Heart left ventricle (tissue), 16 donors: Measurements from ENCODE around the gene TRDN. TPM values are rescaled to one million over a fixed set of nuclear protein-coding genes. Genes with fewer than 3 reads are reported as not detected.

Source experiments
- ATAC-seq, 4 donors: fragments of 200-7000 bp; cut with Tn5 transposase; one replicate each; pipeline ENCODE4 v1.9.1; 2020 to 2022; ENCODE audit warnings: moderate library complexity in 4 of 4, mild to moderate bottlenecking in 3 of 4, moderate number of reproducible peaks in 1 of 4
- DNase-seq, 5 donors: peaks; one replicate each; pipeline ENCODE4 v3.0.0-alpha.2; 2020
- H3K27ac ChIP-seq, 12 donors: fragments of 200-600 bp; sonication (generic) in 4 of 12; one replicate each; pipeline versions ENCODE4 v1.5.0 to v1.8.0; 2016 to 2022; ENCODE audit warnings: mild to moderate bottlenecking in 2 of 12
- H3K27me3 ChIP-seq, 9 donors: fragments of 200-600 bp; sonication (generic) in 2 of 9; one replicate each; pipeline versions ENCODE4 v1.5.1 to v1.8.0; 2016 to 2022; ENCODE audit warnings: mild to moderate bottlenecking in 3 of 9
- H3K36me3 ChIP-seq, 9 donors: fragments of 200-600 bp; sonication (generic) in 2 of 9; one replicate each; pipeline versions ENCODE4 v1.5.0 to v1.8.0; 2018 to 2022; ENCODE audit warnings: mild to moderate bottlenecking in 2 of 9
- H3K4me1 ChIP-seq, 12 donors: fragments of 200-600 bp; sonication (generic) in 4 of 12; one replicate each; pipeline versions ENCODE4 v1.5.0 to v1.8.0; 2016 to 2022; ENCODE audit warnings: mild to moderate bottlenecking in 3 of 12
- H3K4me3 ChIP-seq, 12 donors: fragments of 200-600 bp; sonication (generic) in 4 of 12; one replicate each; pipeline versions ENCODE4 v1.5.0 to v1.8.0; 2017 to 2022; ENCODE audit warnings: mild to moderate bottlenecking in 9 of 12, moderate library complexity in 4 of 12
- H3K9me3 ChIP-seq, 12 donors: fragments of 200-600 bp; sonication (generic) in 4 of 12; one replicate each; pipeline versions ENCODE4 v1.5.0 to v1.8.0; 2016 to 2022; ENCODE audit warnings: mild to moderate bottlenecking in 1 of 12
- POLR2A ChIP-seq, 2 donors: fragments of 450-650 bp; IDR thresholded peaks; one replicate each; pipeline ENCODE4 v1.6.1; 2017; ENCODE audit warnings: antibody characterized with exemption in 2 of 2, mild to moderate bottlenecking in 2 of 2, moderate library complexity in 2 of 2
- WGBS, 4 donors: extraction: QIAGEN DNeasy Blood & Tissue Kit in 2 of 4; methylation state at CpG; one replicate each; pipeline versions ENCODE4 v1.1.5 to v1.1.7; 2013 to 2018; 5-methylcytosine and 5-hydroxymethylcytosine counted together
- intact Hi-C, 10 donors: fragments of 100-400 bp; cut with DNase I; formaldehyde crosslinking; loops; one replicate each; pipeline versions ENCODE4 v1.11.1 to v1.14.2; 2022
- polyA plus RNA-seq, 2 donors: library from polyadenylated mRNA; stranded (reverse); fragments of 200-250 nt; gene quantifications; one replicate each; pipeline ENCODE4 v1.2.3, GENCODE V29; 2013
- total RNA-seq, 9 donors: library from RNA; depleted of rRNA in 2 of 9; stranded (reverse); fragments of >200 nt in 2 of 9; fragmentation: NEBNext Ultra II Directional in 3 of 9; extraction: Animal tissue kit (Norgen Biotek cat#: 25700) in 3 of 9; gene quantifications; one replicate each; pipeline versions ENCODE4 v1.1.0 to v1.2.4, GENCODE V29; 2016 to 2023
- TF ChIP-seq, protein P1 (sequence below), 12 donors: fragments of 200-600 bp; sonication (generic) in 4 of 12; IDR thresholded peaks; one replicate each; pipeline versions ENCODE4 v1.5.0 to v1.8.0; 2018 to 2022; ENCODE audit warnings: antibody characterized with exemption in 12 of 12, mild to moderate bottlenecking in 5 of 12
- donor health status: ischemic (EF 13 %, LVEDD 7.1; RV severe dilation, severe dysfunction).
- donor health status: healthy with polysubstance abuse.
- donor health status: DM: no; HTN: yes; CAD: no.
- donor health status: DM: no; HTN: no; CAD: no.
- donor health status: ischemic (EF 25% LVEDD 6.9; RV normal size, moderate dysfunction).
- donor health status: ischemic (EF 25% LVEDD 5.7; RV mildly dilated, moderate dysfunction).
- donor health status: healthy.
- donor health status: DM: yes; HTN: yes; CAD: no.
- donor health status: ischemic (EF 35%, LVEDD 5.7; RV mildly dilated, moderate dysfunction).
- donor health status: nonischemic (EF 11% LVEDD 7.7; RV severe dilation, severe dysfunction).
- donor health status: DM: yes; HTN: yes; CAD: no.
- donor health status: PGD.
- donor health status: ischemic (EF 29% LVEDD 5.4; RV normal size, mild dysfunction).
- donor health status: nonischemic (EF 23%, LVEDD 6.1; RV moderate dilation, normal function).

TRDN gene
- total and polyA plus RNA-seq, 11 donors, result 39.0 to 577 (median 381) TPM

DNA sequence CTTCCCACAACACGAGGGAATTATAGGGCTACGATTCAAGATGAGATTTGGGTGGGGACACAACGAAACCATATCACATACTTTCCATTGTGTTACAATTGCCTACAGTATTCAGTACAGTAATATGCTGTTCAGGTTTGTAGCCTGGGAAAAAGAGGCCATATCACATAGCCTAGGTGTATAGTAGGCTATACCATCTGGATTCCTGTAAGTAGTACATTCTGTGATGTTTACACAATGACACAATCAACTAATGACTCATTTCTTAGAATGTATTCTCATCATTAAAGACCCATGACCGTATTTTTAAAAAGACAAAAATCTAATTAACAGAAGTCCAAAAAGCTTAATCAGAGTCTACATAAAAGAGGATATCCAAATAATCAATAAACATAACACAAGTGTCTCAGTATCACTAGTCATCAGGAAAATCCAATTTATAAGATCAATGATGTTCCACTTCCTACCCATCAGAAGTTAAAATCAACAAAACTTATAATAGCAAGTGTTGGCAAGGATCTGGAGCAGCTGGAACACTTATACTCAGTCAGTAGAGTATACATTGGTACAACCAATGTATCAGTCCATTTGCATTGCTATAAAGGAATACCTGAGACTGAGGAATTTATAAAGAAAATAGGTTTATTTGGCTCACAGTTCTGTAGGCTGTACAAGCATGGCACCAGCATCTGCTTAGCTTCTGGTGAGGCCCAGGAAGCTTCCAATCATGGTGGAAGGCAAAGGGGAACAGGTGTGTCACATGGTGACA lies 424.8 kb downstream of the TRDN start:
- no peaks in the 10 kb centered on the region for H3K9me3 ChIP-seq
- no peaks in the 10 kb centered on the region for H3K36me3 ChIP-seq
- no peaks in the 10 kb centered on the region for H3K27me3 ChIP-seq
- intact Hi-C loops, result no loop called here
- no peak for ATAC-seq
- WGBS, 4 donors, result 83 to 86% (median 84%) methylated on average over 4 of the region's 4 CpGs
- H3K4me3 ChIP-seq, result no peak overlapping the region
- H3K27ac ChIP-seq, result no peak overlapping the region
- no peaks in the 10 kb centered on the region for H3K4me1 ChIP-seq
- no peak for DNase-seq
- TF ChIP-seq, protein P1, sequence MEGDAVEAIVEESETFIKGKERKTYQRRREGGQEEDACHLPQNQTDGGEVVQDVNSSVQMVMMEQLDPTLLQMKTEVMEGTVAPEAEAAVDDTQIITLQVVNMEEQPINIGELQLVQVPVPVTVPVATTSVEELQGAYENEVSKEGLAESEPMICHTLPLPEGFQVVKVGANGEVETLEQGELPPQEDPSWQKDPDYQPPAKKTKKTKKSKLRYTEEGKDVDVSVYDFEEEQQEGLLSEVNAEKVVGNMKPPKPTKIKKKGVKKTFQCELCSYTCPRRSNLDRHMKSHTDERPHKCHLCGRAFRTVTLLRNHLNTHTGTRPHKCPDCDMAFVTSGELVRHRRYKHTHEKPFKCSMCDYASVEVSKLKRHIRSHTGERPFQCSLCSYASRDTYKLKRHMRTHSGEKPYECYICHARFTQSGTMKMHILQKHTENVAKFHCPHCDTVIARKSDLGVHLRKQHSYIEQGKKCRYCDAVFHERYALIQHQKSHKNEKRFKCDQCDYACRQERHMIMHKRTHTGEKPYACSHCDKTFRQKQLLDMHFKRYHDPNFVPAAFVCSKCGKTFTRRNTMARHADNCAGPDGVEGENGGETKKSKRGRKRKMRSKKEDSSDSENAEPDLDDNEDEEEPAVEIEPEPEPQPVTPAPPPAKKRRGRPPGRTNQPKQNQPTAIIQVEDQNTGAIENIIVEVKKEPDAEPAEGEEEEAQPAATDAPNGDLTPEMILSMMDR (IDR thresholded peaks at IDR 0.05), result no peak
- no peak for TF ChIP-seq POLR2A (IDR thresholded peaks at IDR 0.05)

DNA sequence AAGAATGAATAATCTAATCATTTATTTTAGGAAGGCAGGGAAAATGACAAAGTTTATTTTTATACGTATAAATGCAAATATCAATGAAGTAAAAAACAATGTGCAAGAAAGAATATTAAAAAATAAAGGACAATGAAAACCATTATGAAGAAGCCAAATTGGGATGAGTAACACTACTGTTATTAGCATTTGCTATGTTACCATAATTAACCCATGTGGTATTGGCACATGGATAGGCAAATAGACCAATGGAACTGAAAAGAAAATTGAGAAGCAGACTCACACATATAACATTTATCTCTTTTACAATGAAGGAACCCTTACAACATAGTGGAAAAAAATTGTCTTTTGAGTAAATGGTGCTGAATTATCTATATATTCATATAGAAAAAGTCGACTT lies 426.1 kb downstream of the TRDN start:
- no peak overlapping the region for H3K4me3 ChIP-seq
- no peak overlapping the region for H3K27ac ChIP-seq
- no peak for DNase-seq
- intact Hi-C loops, result no loop called here
- no peaks in the 10 kb centered on the region for H3K4me1 ChIP-seq
- no peaks in the 10 kb centered on the region for H3K36me3 ChIP-seq
- no peak for ATAC-seq
- WGBS, 4 donors, result 81 to 88% (median 85%) methylated on average over 2 of the region's 2 CpGs
- TF ChIP-seq, protein P1 (IDR thresholded peaks at IDR 0.05), result no peak
- TF ChIP-seq POLR2A (IDR thresholded peaks at IDR 0.05), result no peak
- no peaks in the 10 kb centered on the region for H3K9me3 ChIP-seq
- H3K27me3 ChIP-seq, result no peaks in the 10 kb centered on the region

DNA sequence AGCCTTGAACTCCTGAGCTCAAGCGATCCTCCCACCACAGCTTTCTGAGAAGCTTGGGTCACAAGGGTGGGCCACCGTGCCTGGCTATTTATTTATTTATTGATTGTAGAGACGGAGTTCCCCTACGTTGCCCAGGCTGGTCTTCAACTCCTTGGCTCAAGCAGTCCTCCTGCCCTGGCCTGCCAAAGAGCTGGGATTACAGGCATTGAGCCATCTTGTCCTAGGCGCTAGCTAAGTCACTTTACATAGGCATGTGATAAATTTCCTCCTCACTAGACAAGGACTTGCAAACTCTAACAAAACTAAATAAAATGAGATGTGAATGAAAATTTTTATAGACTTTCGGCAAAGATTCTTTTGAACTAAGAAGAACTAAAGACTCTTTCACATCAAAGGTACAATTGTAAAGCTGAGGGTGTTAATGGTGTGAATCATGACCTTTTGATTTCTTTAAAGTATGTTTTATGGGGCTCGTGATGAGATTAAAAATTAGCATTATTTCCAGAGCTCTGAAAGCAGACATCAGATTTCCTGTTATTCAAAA lies 428.7 kb downstream of the TRDN start:
- Histone ChIP-seq H3K9me3 (no peaks in the 10 kb centered on the region), H3K36me3 (no peaks in the 10 kb centered on the region), H3K27me3 (no peaks in the 10 kb centered on the region), H3K27ac (no peak overlapping the region), H3K4me1 (no peaks in the 10 kb centered on the region), H3K4me3 (no peak overlapping the region)
- TF ChIP-seq, protein P1 (IDR thresholded peaks at IDR 0.05), result no peak
- ATAC-seq (no peak), DNase-seq (no peak)
- intact Hi-C loops, result no loop called here
- WGBS, 4 donors, result 74 to 82% (median 77%) methylated on average over 7 of the region's 7 CpGs

DNA sequence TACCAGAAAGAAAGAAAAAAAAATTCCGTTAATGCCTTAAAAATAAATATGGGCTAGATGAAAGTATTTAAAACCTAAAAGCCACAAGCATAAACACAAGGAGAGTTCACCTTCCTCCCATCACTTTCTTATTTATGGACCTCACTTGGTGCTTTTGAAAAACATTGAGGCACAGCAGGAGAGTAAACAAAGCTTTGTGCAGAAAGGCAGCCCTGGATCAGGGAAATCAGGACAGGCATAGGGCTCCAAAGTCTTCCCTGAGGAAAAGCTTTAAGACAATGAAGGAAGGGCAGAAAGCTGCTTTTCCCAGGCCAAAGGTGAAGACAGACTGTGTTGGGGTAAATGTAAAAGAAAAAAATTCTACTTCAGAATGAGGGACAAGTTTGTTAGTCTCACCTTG lies 432.8 kb downstream of the TRDN start:
- H3K9me3 ChIP-seq, result peaks cover 0 to 9% (median 0%) of the 10 kb centered on the region in 12 donors
- WGBS, 4 donors, result 59 to 68% (median 65%) methylated on average over 1 of the region's 1 CpG
- ATAC-seq (no peak), DNase-seq (no peak)
- H3K4me3 ChIP-seq, result no peak overlapping the region
- no peaks in the 10 kb centered on the region for H3K4me1 ChIP-seq
- intact Hi-C loops, result no loop called here
- H3K36me3 ChIP-seq, result no peaks in the 10 kb centered on the region
- no peak overlapping the region for H3K27ac ChIP-seq
- TF ChIP-seq POLR2A (IDR thresholded peaks at IDR 0.05), result no peak
- TF ChIP-seq, protein P1 (IDR thresholded peaks at IDR 0.05), result no peak
- H3K27me3 ChIP-seq, result no peaks in the 10 kb centered on the region
